IMR-90 (cell line): ENCODE data around the gene LDLRAD4.

Experiments
- CEBPB ChIP-seq: IDR thresholded peaks from 2 replicates; pipeline ENCODE4 v1.6.1; 2012; ENCODE audit warnings: low read depth, low read length, improper control_type of control experiment
- CTCF ChIP-seq: conservative IDR thresholded peaks from 2 replicates; pipeline ENCODE4 v1.5.1; 2012; ENCODE audit warnings: mild to moderate bottlenecking, low read depth, low read length, improper control_type of control experiment
- MAFK ChIP-seq: IDR thresholded peaks from 2 replicates; pipeline ENCODE4 v1.6.1; 2012; ENCODE audit warnings: low read depth, low read length, improper control_type of control experiment
- MAZ ChIP-seq: IDR thresholded peaks from 2 replicates; pipeline ENCODE4 v1.6.1; 2012; ENCODE audit warnings: low read depth, mild to moderate bottlenecking, low read length, improper control_type of control experiment, moderate library complexity, borderline replicate concordance
- MXI1 ChIP-seq: IDR thresholded peaks from 2 replicates; pipeline ENCODE4 v1.6.1; 2012; ENCODE audit warnings: low read depth, mild to moderate bottlenecking, low read length, moderate library complexity, borderline replicate concordance
- POLR2A ChIP-seq: IDR thresholded peaks from 2 replicates; pipeline ENCODE4 v1.6.1; 2012; ENCODE audit warnings: mild to moderate bottlenecking, low read depth, low read length
- RAD21 ChIP-seq: IDR thresholded peaks from 2 replicates; pipeline ENCODE4 v1.6.1; 2012; ENCODE audit warnings: low read length, improper control_type of control experiment
- USF2 ChIP-seq: fragments of 150-350 bp; IDR thresholded peaks from 2 replicates; pipeline ENCODE4 v1.6.1; 2017; ENCODE audit warnings: mild to moderate bottlenecking, antibody characterized with exemption, low read length, low read depth

GRCh38 chr18:13199169-13199568, 19.4 kb upstream of the LDLRAD4 start:
- TF ChIP-seq CTCF (no peak), POLR2A (no peak), USF2 (no peak), RAD21 (no peak), CEBPB (no peak), MXI1 (no peak), MAFK (no peak), MAZ (no peak)
